ENCODE data around the gene TP73.

The TP73 gene

DNA sequence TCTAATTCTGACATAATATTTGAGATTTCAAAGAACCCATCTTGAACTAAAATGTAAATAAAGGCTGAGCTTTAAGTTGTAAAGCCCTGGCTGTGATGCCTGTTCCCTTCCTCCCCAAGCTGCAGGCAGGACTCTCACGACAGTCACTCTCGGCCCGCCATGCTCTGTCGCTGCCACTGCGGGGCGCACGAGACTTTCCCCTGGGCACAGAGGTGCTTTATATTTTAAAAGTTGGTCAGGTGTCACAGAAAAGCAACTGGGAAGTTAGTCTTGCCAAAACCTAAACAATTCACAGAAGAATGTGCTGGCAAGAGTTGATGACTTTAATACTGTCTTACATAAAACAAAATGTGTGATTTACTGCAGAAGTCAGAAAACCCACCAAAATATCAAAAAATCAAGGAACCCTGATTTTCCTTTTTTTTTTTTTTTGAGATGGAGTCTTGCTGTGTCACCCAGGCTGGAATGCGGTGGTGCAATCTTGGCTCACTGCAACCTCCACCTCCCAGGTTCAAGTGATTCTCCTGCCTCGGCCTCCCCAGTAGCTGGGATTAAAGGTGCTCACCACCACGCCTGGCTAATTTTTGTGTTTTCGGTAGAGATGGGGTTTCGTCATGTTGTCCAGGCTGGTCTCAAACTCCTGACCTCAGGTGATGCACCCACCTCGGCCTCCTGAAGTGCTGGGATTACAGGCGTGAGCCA, 133.3 kb downstream of the TP73 start:
- no peak overlapping the region for H3K9ac ChIP-seq (ENCODE audit: low read length)
- H3K27me3 ChIP-seq (ENCODE audit: low read depth, low read length): no peaks in the 10 kb centered on the region
- TF ChIP-seq CTCF (IDR thresholded peaks at IDR 0.05; ENCODE audit: low read depth, low read length) (peak; percentile 50), EZH2phosphoT487 (IDR thresholded peaks at IDR 0.05; ENCODE audit: low read depth) (no peak)
- no peak overlapping the region for H3K4me2 ChIP-seq (ENCODE audit: low read length)
- no peak overlapping the region for H3K27ac ChIP-seq (ENCODE audit: low read length)
- H3K4me1 ChIP-seq (ENCODE audit: low read length): peaks cover 7% of the 10 kb centered on the region
- peaks cover 25% of the 10 kb centered on the region for H3K36me3 ChIP-seq (replicated peaks; ENCODE audit: low read depth, low read length)
- H2AFZ ChIP-seq (ENCODE audit: low read depth, low read length): no peak overlapping the region
- H4K20me1 ChIP-seq (ENCODE audit: insufficient read depth, low read length): peaks cover 13% of the 10 kb centered on the region; the same call in 1 of the 2 replicates
- H3K4me3 ChIP-seq (ENCODE audit: low read length): no peak overlapping the region
- H3K79me2 ChIP-seq (ENCODE audit: low read length): peaks cover 20% of the 10 kb centered on the region; the same call in 1 of the 2 replicates
- H3K9me3 ChIP-seq (ENCODE audit: insufficient read depth, low read length): no peaks in the 10 kb centered on the region
